ENCODE results near the gene RAD51. TPM values are rescaled to one million over a fixed set of nuclear protein-coding genes. Genes with fewer than 3 reads are reported as not detected.

The RAD51 gene
- total and polyA plus RNA-seq, 8 donors: 4.4 to 15.6 (median 12.6) TPM

DNA sequence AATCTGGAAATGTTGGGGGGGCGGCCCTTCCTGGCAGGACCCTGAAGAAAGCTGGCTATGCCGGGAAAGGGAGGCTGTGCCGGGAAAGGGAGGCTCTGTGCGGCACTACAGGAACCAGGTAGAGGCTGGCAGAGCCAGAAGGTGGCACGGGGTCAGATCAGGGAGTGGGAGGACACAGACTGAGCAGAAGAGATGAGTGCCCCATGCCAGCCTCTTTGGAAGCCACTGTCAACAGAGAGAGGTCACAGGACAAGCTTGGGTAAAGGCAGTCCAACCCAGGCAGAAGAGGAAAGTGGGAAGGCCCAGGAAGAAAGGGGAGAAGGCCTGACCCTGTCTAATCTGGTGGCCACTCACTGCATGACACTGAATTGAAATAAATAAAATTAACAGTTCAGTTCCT, 76.3 kb downstream of the RAD51 start:
- Histone ChIP-seq H3K36me3 (peaks cover 0 to 83% of the 10 kb centered on the region in 2 donors), H3K4me3 (no peak overlapping the region), H3K9me3 (no peaks in the 10 kb centered on the region), H3K27ac (no peak overlapping the region), H3K27me3 (no peaks in the 10 kb centered on the region), H3K4me1 (peaks cover 9 to 35% of the 10 kb centered on the region in 2 donors)
- intact Hi-C loops (cut with DNase I): no loop called here
- TF ChIP-seq, protein P1, sequence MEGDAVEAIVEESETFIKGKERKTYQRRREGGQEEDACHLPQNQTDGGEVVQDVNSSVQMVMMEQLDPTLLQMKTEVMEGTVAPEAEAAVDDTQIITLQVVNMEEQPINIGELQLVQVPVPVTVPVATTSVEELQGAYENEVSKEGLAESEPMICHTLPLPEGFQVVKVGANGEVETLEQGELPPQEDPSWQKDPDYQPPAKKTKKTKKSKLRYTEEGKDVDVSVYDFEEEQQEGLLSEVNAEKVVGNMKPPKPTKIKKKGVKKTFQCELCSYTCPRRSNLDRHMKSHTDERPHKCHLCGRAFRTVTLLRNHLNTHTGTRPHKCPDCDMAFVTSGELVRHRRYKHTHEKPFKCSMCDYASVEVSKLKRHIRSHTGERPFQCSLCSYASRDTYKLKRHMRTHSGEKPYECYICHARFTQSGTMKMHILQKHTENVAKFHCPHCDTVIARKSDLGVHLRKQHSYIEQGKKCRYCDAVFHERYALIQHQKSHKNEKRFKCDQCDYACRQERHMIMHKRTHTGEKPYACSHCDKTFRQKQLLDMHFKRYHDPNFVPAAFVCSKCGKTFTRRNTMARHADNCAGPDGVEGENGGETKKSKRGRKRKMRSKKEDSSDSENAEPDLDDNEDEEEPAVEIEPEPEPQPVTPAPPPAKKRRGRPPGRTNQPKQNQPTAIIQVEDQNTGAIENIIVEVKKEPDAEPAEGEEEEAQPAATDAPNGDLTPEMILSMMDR (IDR thresholded peaks at IDR 0.05): no peak
- ATAC-seq: no peak
- no peak for DNase-seq

DNA sequence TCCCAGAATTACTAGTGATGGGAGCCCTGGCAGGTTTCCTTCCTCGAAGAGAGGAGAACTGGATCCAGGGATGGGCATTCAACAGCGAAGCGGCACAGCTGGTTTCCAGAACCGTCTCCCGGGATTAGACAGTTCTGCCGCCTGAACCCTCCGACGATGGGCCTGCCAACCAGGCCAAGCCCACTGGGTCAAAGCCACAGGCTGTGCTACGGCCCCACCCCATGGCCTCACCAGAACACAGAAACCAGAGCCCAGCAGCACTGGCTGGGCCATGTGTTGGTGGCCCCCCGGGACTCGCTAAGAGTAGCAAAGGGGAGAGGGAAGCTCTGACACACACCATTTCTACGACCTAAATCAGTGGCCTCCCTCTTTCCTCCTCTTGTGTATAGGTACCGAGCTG, 77.0 kb downstream of the RAD51 start:
- intact Hi-C loops (cut with DNase I): no loop called here
- TF ChIP-seq, protein P1 (IDR thresholded peaks at IDR 0.05): no peak
- no peak for DNase-seq
- peaks cover 9 to 29% of the 10 kb centered on the region in 2 donors for H3K4me1 ChIP-seq
- no peaks in the 10 kb centered on the region for H3K9me3 ChIP-seq
- no peak overlapping the region for H3K4me3 ChIP-seq
- H3K36me3 ChIP-seq: peaks cover 0 to 84% of the 10 kb centered on the region in 2 donors
- ATAC-seq: no peak
- no peaks in the 10 kb centered on the region for H3K27me3 ChIP-seq
- H3K27ac ChIP-seq: no peak overlapping the region

DNA sequence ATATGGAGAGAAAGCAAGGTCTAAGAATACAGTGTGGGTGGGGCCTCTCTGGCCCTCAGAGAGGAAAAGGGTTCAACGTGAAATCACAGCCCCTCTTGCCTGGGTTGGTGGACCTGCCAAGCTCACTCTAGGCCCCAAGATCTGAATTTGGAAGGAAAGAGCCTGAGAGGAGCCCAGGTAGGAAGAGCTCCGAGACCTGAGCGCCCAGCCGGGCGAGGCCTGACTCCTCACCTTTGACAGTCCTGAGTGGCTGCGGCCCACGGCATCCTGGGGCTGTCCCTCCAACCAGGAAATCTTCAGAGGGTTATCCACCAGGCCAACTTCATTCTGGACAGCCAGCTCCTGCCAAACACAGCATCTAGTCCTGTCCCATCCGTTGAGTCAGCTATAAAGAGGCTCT, 78.5 kb downstream of the RAD51 start:
- peaks cover 0 to 85% of the 10 kb centered on the region in 2 donors for H3K36me3 ChIP-seq
- H3K27me3 ChIP-seq: no peaks in the 10 kb centered on the region
- H3K27ac ChIP-seq: no peak overlapping the region
- H3K4me3 ChIP-seq: no peak overlapping the region
- DNase-seq: no peak
- peaks cover 9 to 22% of the 10 kb centered on the region in 2 donors for H3K4me1 ChIP-seq
- no peak for ATAC-seq
- H3K9me3 ChIP-seq: no peaks in the 10 kb centered on the region
- intact Hi-C loops (cut with DNase I): no loop called here
- TF ChIP-seq, protein P1 (IDR thresholded peaks at IDR 0.05): no peak

DNA sequence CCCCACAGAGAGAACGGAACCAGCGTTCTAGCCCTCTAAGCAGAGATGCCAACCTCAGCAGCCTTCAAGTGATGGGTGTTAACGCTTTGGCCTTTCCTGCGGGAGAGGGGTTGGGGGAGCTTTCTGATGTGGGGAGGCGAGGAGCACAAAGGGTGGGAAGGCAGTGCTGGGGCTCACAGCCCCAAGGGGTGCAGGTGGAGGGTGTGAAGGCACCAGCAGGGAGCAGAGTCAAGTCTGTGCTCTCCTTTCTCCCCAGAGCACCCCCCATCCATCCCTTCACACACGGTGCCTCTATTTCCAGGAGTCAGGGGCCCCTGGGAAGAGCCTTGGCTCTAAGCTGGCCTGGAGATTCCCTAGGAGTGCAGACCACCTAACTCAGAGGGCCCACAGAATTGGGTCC, 78.9 kb downstream of the RAD51 start:
- ATAC-seq (no peak), DNase-seq (no peak)
- TF ChIP-seq, protein P1 (IDR thresholded peaks at IDR 0.05): no peak
- no peaks in the 10 kb centered on the region for H3K27me3 ChIP-seq
- intact Hi-C loops (cut with DNase I): no loop called here
- H3K4me1 ChIP-seq: peaks cover 8 to 18% of the 10 kb centered on the region in 2 donors
- no peak overlapping the region for H3K27ac ChIP-seq
- H3K36me3 ChIP-seq: peaks cover 0 to 89% of the 10 kb centered on the region in 2 donors
- H3K4me3 ChIP-seq: no peak overlapping the region
- H3K9me3 ChIP-seq: no peaks in the 10 kb centered on the region

DNA sequence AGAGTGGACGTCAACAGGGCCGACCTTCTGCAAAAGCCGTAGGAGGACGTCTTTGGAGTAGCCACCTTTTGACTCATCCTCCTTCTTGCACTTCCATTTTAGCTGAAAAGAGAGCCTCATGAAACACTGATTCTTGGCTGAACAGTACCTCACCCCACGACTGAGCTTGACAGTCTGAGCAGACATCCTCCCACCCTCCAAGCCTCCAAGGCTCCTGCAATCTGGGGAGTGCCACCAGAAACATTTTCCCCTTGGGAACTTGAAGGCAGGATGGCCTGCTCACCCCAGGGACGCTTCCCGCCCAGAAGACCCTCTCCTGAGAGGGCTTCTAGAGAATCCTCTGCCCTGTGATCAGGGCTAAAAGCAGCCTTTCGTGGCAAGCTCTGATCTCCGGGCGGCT, 80.0 kb downstream of the RAD51 start:
- Histone ChIP-seq H3K9me3 (no peaks in the 10 kb centered on the region), H3K4me3 (no peak overlapping the region), H3K27ac (no peak overlapping the region), H3K36me3 (peaks cover 0 to 100% of the 10 kb centered on the region in 2 donors), H3K27me3 (no peaks in the 10 kb centered on the region), H3K4me1 (peaks cover 0 to 7% of the 10 kb centered on the region in 2 donors)
- intact Hi-C loops (cut with DNase I): no loop called here
- DNase-seq (no peak), ATAC-seq (no peak)
- TF ChIP-seq, protein P1 (IDR thresholded peaks at IDR 0.05): no peak
